HCT116 (cell line): Measurements from ENCODE around the gene MEIG1. TPM values are rescaled to one million over a fixed set of nuclear protein-coding genes. Genes with fewer than 3 reads are reported as not detected.

Source experiments
- ATAC-seq: fragments of 200-7000 bp; cut with Tn5 transposase; 2 replicates; pipeline ENCODE4 v1.9.1; 2020; ENCODE audit warnings: mild to moderate bottlenecking, moderate library complexity
- BruUV-seq: library from RNA; stranded (reverse); fragments of 400-500 nt; replicated peaks from 2 replicates; lab custom pipeline; 2021; lab: Mats Ljungman, UMichigan
- CTCF ChIA-PET: fragments of 300-600 bp; sonication (Branson Sonifier 250); formaldehyde crosslinking; loops from one replicate; lab custom pipeline; 2021; ENCODE audit warnings: antibody characterized with exemption; lab: Charles Lee
- POLR2A ChIA-PET: fragments of 300-600, 350-600 bp; sonication (Branson Sonifier 250); formaldehyde crosslinking; loops from one replicate; lab custom pipeline; 2021; ENCODE audit warnings: antibody characterized with exemption; lab: Charles Lee
- RAD21 ChIA-PET, 2 experiments: fragments of 300-600 bp; sonication (Branson Sonifier 250); formaldehyde crosslinking; loops; one replicate each; lab custom pipeline; 2023; ENCODE audit warnings: low total read pairs in 2 of 2; ENCODE audit not compliant: uncharacterized antibody in 2 of 2, unreplicated experiment in 2 of 2, low non-redundant PET in 1 of 2; lab: Charles Lee
- DNase-seq: peaks from one replicate; pipeline ENCODE4 v3.0.0-alpha.2; 2010; ENCODE audit warnings: low read depth, low spot score
- H2AFZ ChIP-seq: fragments of 200-600 bp; shearing (Covaris generic), sonication (generic); 2 replicates; pipeline ENCODE4 v1.6.1; 2017; ENCODE audit warnings: low read depth, mixed run types, mixed read lengths, antibody characterized with exemption, low read length; ENCODE audit not compliant: poor library complexity, severe bottlenecking
- H3K27ac ChIP-seq: 2 replicates; pipeline ENCODE4 v1.5.1; 2012; ENCODE audit warnings: low read depth, low read length
- H3K27me3 ChIP-seq: fragments of 200-600 bp; sonication (generic); 2 replicates; pipeline ENCODE4 v1.6.1; 2016; ENCODE audit warnings: mixed run types, low read length, mixed read lengths; ENCODE audit not compliant: insufficient read depth
- H3K36me3 ChIP-seq, 2 experiments: fragments of 200-500 bp in 1 of 2; fragments of 200-600 bp in 1 of 2; sonication (Bioruptor generic) in 1 of 2; sonication (generic) in 1 of 2; 2 replicates each; pipeline versions ENCODE4 v1.5.1 to v1.6.1; 2014 to 2016; ENCODE audit warnings: low read length in 2 of 2, inconsistent platforms in 1 of 2, mixed read lengths in 1 of 2, mixed run types in 1 of 2; ENCODE audit not compliant: insufficient read depth in 2 of 2, control insufficient read depth in 1 of 2
- H3K4me1 ChIP-seq, 2 experiments: fragments of 200-600 bp in 1 of 2; sonication (generic) in 1 of 2; 2 replicates each; pipeline versions ENCODE4 v1.5.1 to v1.6.1; 2012 to 2017; ENCODE audit warnings: low read length in 2 of 2, inconsistent platforms in 1 of 2, mild to moderate bottlenecking in 1 of 2, mixed read lengths in 1 of 2, mixed run types in 1 of 2, moderate library complexity in 1 of 2; ENCODE audit not compliant: insufficient read depth in 2 of 2, control insufficient read depth in 1 of 2
- H3K4me2 ChIP-seq: fragments of 200-600 bp; sonication (generic); 2 replicates; pipeline ENCODE4 v1.6.1; 2017; ENCODE audit warnings: mixed run types, low read length, mixed read lengths
- H3K4me3 ChIP-seq, 2 experiments: fragments of 200-600 bp in 1 of 2; sonication (generic) in 1 of 2; replicated peaks in 1 of 2; 2 replicates each; pipeline ENCODE4 v1.5.1; 2011 to 2016; ENCODE audit warnings: low read length in 2 of 2, control low read depth in 1 of 2, low read depth in 1 of 2, mild to moderate bottlenecking in 1 of 2, mixed read lengths in 1 of 2, mixed run types in 1 of 2
- H3K79me2 ChIP-seq: fragments of 200-600 bp; sonication (generic); 2 replicates; pipeline ENCODE4 v1.6.1; 2017; ENCODE audit warnings: mild to moderate bottlenecking, mixed run types, low read length, moderate library complexity, mixed read lengths; ENCODE audit not compliant: insufficient read depth
- H3K9ac ChIP-seq: fragments of 200-600 bp; sonication (generic); 2 replicates; pipeline ENCODE4 v1.6.1; 2016; ENCODE audit warnings: low read length, mixed read lengths
- H3K9me2 ChIP-seq: fragments of 200-600 bp; sonication (generic), shearing (Covaris generic); 2 replicates; pipeline ENCODE4 v1.6.1; 2017; ENCODE audit warnings: mixed run types, mild to moderate bottlenecking, moderate library complexity; ENCODE audit not compliant: insufficient read depth
- H3K9me3 ChIP-seq, 2 experiments: fragments of 200-500 bp in 1 of 2; fragments of 200-600 bp in 1 of 2; sonication (Bioruptor generic) in 1 of 2; sonication (generic) in 1 of 2; 2 replicates each; pipeline ENCODE4 v1.6.1; 2014 to 2017; ENCODE audit warnings: low read length in 2 of 2, mixed read lengths in 2 of 2, inconsistent platforms in 1 of 2, low read depth in 1 of 2, mild to moderate bottlenecking in 1 of 2, mixed run types in 1 of 2, moderate library complexity in 1 of 2; ENCODE audit not compliant: control insufficient read depth in 1 of 2, insufficient read depth in 1 of 2
- H4K20me1 ChIP-seq: fragments of 200-600 bp; sonication (generic), shearing (Covaris generic); 2 replicates; pipeline ENCODE4 v1.6.1; 2017; ENCODE audit warnings: mixed run types, mild to moderate bottlenecking, moderate library complexity; ENCODE audit not compliant: insufficient read depth
- CTCF ChIP-seq, 3 experiments: fragments of 200-600 bp in 1 of 3; sonication (generic) in 1 of 3; IDR thresholded peaks in 2 of 3; conservative IDR thresholded peaks in 1 of 3; 2 replicates each; pipeline ENCODE4 v1.5.1; 2012 to 2017; ENCODE audit warnings: low read depth in 2 of 3, low read length in 2 of 3, antibody characterized with exemption in 1 of 3, borderline replicate concordance in 1 of 3, control low read depth in 1 of 3, mild to moderate bottlenecking in 1 of 3, mixed read lengths in 1 of 3, mixed run types in 1 of 3, moderate library complexity in 1 of 3; ENCODE audit not compliant: insufficient read depth in 1 of 3
- RAD21 ChIP-seq: IDR thresholded peaks from 2 replicates; pipeline ENCODE4 v1.6.1; 2012; ENCODE audit warnings: low read depth, mild to moderate bottlenecking
- intact Hi-C: fragments of 100-400 bp; cut with micrococcal nuclease; formaldehyde crosslinking; loops from 2 replicates; pipeline ENCODE4 v1.10.0; 2022
- total RNA-seq: library from RNA; stranded (reverse); gene quantifications from one replicate; pipeline ENCODE4 v1.2.1, GENCODE V29; 2021; ENCODE audit not compliant: unreplicated experiment
- TF ChIP-seq, protein P1 (sequence below): IDR thresholded peaks from 2 replicates; pipeline ENCODE4 v1.6.1; 2012; ENCODE audit warnings: low read depth

MEIG1 gene
- total RNA-seq, 1 experiment from 2014 or later = 1.4 TPM

DNA sequence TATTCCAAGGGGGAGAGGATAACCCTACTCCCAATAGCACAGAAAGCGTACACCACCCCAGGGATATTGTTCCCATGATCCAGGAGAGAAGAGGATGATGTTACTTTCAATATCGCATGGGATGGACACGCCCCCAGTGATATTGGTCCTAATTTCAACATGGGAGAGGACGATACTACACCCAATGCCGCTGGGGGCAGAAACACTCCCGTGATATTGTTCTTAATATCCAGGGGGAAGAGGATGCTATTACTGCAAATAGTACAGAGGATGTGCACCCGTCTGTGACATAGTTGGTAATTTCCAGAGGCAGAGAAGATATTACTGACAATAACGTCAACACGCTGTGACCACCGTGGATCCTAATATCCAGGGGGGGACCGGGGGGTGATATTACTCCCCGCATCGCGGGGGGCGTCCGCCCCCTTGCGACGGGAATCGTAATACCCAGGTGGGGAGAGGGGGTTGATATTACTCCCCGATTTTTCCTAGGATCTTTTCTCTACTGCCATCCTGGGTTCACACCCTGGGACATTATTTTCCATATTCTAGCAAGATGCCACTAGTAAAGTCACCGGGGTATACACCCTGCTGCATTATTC lies 16.6 kb downstream of the MEIG1 start:
- peaks cover 0 to 6% of the 10 kb centered on the region in 2 experiments; a peak in 1 of 4 replicates for H3K9me3 ChIP-seq
- ChIA-PET POLR2A (no interaction called here), RAD21 (no interaction called here), CTCF (no interaction called here)
- peak overlapping the region; percentile 56 for H2AFZ ChIP-seq
- TF ChIP-seq, protein P1, sequence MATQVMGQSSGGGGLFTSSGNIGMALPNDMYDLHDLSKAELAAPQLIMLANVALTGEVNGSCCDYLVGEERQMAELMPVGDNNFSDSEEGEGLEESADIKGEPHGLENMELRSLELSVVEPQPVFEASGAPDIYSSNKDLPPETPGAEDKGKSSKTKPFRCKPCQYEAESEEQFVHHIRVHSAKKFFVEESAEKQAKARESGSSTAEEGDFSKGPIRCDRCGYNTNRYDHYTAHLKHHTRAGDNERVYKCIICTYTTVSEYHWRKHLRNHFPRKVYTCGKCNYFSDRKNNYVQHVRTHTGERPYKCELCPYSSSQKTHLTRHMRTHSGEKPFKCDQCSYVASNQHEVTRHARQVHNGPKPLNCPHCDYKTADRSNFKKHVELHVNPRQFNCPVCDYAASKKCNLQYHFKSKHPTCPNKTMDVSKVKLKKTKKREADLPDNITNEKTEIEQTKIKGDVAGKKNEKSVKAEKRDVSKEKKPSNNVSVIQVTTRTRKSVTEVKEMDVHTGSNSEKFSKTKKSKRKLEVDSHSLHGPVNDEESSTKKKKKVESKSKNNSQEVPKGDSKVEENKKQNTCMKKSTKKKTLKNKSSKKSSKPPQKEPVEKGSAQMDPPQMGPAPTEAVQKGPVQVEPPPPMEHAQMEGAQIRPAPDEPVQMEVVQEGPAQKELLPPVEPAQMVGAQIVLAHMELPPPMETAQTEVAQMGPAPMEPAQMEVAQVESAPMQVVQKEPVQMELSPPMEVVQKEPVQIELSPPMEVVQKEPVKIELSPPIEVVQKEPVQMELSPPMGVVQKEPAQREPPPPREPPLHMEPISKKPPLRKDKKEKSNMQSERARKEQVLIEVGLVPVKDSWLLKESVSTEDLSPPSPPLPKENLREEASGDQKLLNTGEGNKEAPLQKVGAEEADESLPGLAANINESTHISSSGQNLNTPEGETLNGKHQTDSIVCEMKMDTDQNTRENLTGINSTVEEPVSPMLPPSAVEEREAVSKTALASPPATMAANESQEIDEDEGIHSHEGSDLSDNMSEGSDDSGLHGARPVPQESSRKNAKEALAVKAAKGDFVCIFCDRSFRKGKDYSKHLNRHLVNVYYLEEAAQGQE = no peak
- TF ChIP-seq RAD21 = peak; percentile 37; the same call in 1 of the 2 replicates
- peak; percentile 30 to 34 (median 31); a peak in 3 of 6 replicates for TF ChIP-seq CTCF (IDR thresholded peaks at IDR 0.05 in 2 of 3, conservative IDR thresholded peaks at IDR 0.05 in 1 of 3; ENCODE audit: borderline replicate concordance in 1 of 3, insufficient read depth in 1 of 3, low read depth in 2 of 3, low read length in 2 of 3)
- no peaks in the 10 kb centered on the region for H3K79me2 ChIP-seq
- no peaks in the 10 kb centered on the region for H3K9me2 ChIP-seq
- peak; percentile 76 for ATAC-seq
- no peaks in the 10 kb centered on the region for H3K27me3 ChIP-seq
- H3K9ac ChIP-seq = no peak overlapping the region
- no peaks in the 10 kb centered on the region for H3K36me3 ChIP-seq
- peak overlapping the region; percentile 8 to 45 for H3K4me3 ChIP-seq
- DNase-seq = peak; percentile 18
- no TSS peak for BruUV-seq
- intact Hi-C loops = no loop called here
- no peaks in the 10 kb centered on the region for H4K20me1 ChIP-seq
- H3K4me1 ChIP-seq = no peaks in the 10 kb centered on the region
- peak overlapping the region; percentile 68 for H3K4me2 ChIP-seq
- no peak overlapping the region for H3K27ac ChIP-seq
